ENCODE data around the gene CT45A9. TPM values are rescaled to one million over a fixed set of nuclear protein-coding genes. Genes with fewer than 3 reads are reported as not detected.

Gene CT45A9
- total RNA-seq, 1 experiment from 2014 or later = not detected

GRCh38 chrX:135893294-135893817 is 21.7 kb upstream of the CT45A9 start, which contains the start of the genes CT45A10 and SAGE1:
Gene CT45A10 (minus strand): TSS chrX:135893444. CDS start chrX:135885344, 8,100 bp downstream.
Gene SAGE1 (plus strand): TSS chrX:135893716. CDS start chrX:135896243, 2,527 bp downstream.
- Histone ChIP-seq H3K27ac (no peak within 1 kb of the TSS), H3K9me3 (ENCODE audit: insufficient read depth, low read depth) (no peaks in the 10 kb centered on the region), H3K27me3 (ENCODE audit: insufficient read depth, low read depth) (peaks cover 63% of the 10 kb centered on the region), H3K4me1 (replicated peaks; ENCODE audit: insufficient read depth) (no peaks in the 10 kb centered on the region), H3F3A (ENCODE audit: insufficient read depth, low read depth) (no peaks in the 10 kb centered on the region), H3K36me3 (ENCODE audit: low read depth) (no peaks in the 10 kb centered on the region), H3K4me2 (no peak within 1 kb of the TSS), H4K20me1 (ENCODE audit: insufficient read depth) (no peaks in the 10 kb centered on the region), H3K9me2 (ENCODE audit: insufficient read depth) (no peaks in the 10 kb centered on the region), H2AFZ (no peak within 1 kb of the TSS), H3K79me2 (ENCODE audit: low read depth) (no peaks in the 10 kb centered on the region), H3K4me3 (no peak within 1 kb of the TSS)
- no peak for DNase-seq
- intact Hi-C loops (cut with micrococcal nuclease; ENCODE audit: unreplicated experiment) = no loop called here
- no TSS peak for BruUV-seq (replicated peaks)
- ChIA-PET POLR2A (ENCODE audit: unreplicated experiment) (no interaction called here), CTCF (no interaction called here)
- TF ChIP-seq, protein P1, sequence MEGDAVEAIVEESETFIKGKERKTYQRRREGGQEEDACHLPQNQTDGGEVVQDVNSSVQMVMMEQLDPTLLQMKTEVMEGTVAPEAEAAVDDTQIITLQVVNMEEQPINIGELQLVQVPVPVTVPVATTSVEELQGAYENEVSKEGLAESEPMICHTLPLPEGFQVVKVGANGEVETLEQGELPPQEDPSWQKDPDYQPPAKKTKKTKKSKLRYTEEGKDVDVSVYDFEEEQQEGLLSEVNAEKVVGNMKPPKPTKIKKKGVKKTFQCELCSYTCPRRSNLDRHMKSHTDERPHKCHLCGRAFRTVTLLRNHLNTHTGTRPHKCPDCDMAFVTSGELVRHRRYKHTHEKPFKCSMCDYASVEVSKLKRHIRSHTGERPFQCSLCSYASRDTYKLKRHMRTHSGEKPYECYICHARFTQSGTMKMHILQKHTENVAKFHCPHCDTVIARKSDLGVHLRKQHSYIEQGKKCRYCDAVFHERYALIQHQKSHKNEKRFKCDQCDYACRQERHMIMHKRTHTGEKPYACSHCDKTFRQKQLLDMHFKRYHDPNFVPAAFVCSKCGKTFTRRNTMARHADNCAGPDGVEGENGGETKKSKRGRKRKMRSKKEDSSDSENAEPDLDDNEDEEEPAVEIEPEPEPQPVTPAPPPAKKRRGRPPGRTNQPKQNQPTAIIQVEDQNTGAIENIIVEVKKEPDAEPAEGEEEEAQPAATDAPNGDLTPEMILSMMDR (conservative IDR thresholded peaks at IDR 0.05) = no peak
- TF ChIP-seq EZH2 (IDR thresholded peaks at IDR 0.05; ENCODE audit: low read depth) = no peak

DNA sequence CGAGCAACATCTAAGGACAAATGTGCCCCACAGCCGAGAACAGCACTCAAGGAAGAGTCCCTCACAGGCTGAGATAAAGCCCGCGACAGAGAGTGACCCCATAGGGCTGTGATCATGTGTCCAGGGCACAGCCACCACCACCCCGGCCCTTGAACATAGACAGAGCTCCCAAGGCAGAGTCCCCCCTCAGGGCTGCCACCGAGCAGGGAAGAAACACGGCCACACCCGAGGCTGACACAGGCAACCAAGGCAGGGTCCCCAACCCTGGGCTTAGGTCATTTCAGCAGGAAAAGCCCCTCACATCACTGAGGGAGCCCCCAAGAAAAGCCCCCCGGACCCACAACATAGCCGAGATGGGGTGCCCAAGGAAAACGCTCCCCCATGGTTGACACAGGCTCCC is 21.2 kb upstream of the CT45A9 start:
- Histone ChIP-seq H3K9me2 (ENCODE audit: insufficient read depth) (no peaks in the 10 kb centered on the region), H3K4me3 (no peak overlapping the region), H3K4me2 (no peak overlapping the region), H3K4me1 (replicated peaks; ENCODE audit: insufficient read depth) (no peaks in the 10 kb centered on the region), H3F3A (ENCODE audit: insufficient read depth, low read depth) (no peaks in the 10 kb centered on the region), H3K36me3 (ENCODE audit: low read depth) (no peaks in the 10 kb centered on the region), H3K9me3 (ENCODE audit: insufficient read depth, low read depth) (no peaks in the 10 kb centered on the region), H3K27ac (no peak overlapping the region), H3K27me3 (ENCODE audit: insufficient read depth, low read depth) (peaks cover 61% of the 10 kb centered on the region), H4K20me1 (ENCODE audit: insufficient read depth) (no peaks in the 10 kb centered on the region), H3K79me2 (ENCODE audit: low read depth) (no peaks in the 10 kb centered on the region), H2AFZ (no peak overlapping the region)
- TF ChIP-seq, protein P1 (conservative IDR thresholded peaks at IDR 0.05) = no peak
- TF ChIP-seq EZH2 (IDR thresholded peaks at IDR 0.05; ENCODE audit: low read depth) = no peak
- DNase-seq = no peak
- BruUV-seq (replicated peaks) = no TSS peak
- ChIA-PET CTCF (interaction anchor here (0.6 kb wide), 1 partner anchor 67 kb away, joined by 3 read pairs; no protein-coding TSS in a partner anchor), POLR2A (ENCODE audit: unreplicated experiment) (interaction anchor here (0.5 kb wide), 1 partner anchor 333 kb away, joined by 3 read pairs; no protein-coding TSS in a partner anchor)
- intact Hi-C loops (cut with micrococcal nuclease; ENCODE audit: unreplicated experiment) = no loop called here

GRCh38 chrX:135890087-135890585 is 18.5 kb upstream of the CT45A9 start:
- Histone ChIP-seq H4K20me1 (ENCODE audit: insufficient read depth) (no peaks in the 10 kb centered on the region), H3K9me3 (ENCODE audit: insufficient read depth, low read depth) (no peaks in the 10 kb centered on the region), H3K27ac (no peak overlapping the region), H3K27me3 (ENCODE audit: insufficient read depth, low read depth) (peaks cover 46% of the 10 kb centered on the region), H3K4me2 (no peak overlapping the region), H3F3A (ENCODE audit: insufficient read depth, low read depth) (no peaks in the 10 kb centered on the region), H2AFZ (no peak overlapping the region), H3K79me2 (ENCODE audit: low read depth) (no peaks in the 10 kb centered on the region), H3K36me3 (ENCODE audit: low read depth) (no peaks in the 10 kb centered on the region), H3K9me2 (ENCODE audit: insufficient read depth) (no peaks in the 10 kb centered on the region), H3K4me1 (replicated peaks; ENCODE audit: insufficient read depth) (no peaks in the 10 kb centered on the region), H3K4me3 (no peak overlapping the region)
- CTCF ChIA-PET = no interaction called here
- POLR2A ChIA-PET (ENCODE audit: unreplicated experiment) = no interaction called here
- TF ChIP-seq EZH2 (IDR thresholded peaks at IDR 0.05; ENCODE audit: low read depth) = no peak
- TF ChIP-seq, protein P1 (conservative IDR thresholded peaks at IDR 0.05) = no peak
- intact Hi-C loops (cut with micrococcal nuclease; ENCODE audit: unreplicated experiment) = no loop called here
- BruUV-seq (replicated peaks) = no TSS peak
- no peak for DNase-seq

Data from PC-9 (cell line).